HG03457 (cell line): ENCODE measurements around the gene PIGZ.

Experiments used
- ATAC-seq: cut with Tn5 transposase; IDR thresholded peaks from one replicate; pipeline ENCODE4 v1.9.1; 2021; ENCODE audit warnings: moderate number of reproducible peaks; ENCODE audit not compliant: unreplicated experiment

Gene PIGZ

GRCh38 chr3:196916995-196917394 lies 51.6 kb downstream of the PIGZ start:
- ATAC-seq: no peak

- ATAC-seq: no peak
Measured at GRCh38 chr3:196916221-196916620, 52.4 kb downstream of the PIGZ start.

- no peak for ATAC-seq
Measured at GRCh38 chr3:196915375-196915774, 53.3 kb downstream of the PIGZ start.

- no peak for ATAC-seq
Measured at GRCh38 chr3:196914866-196915265, 53.8 kb downstream of the PIGZ start.

GRCh38 chr3:196903740-196904139 lies 64.9 kb downstream of the PIGZ start:
- no peak for ATAC-seq

- ATAC-seq: no peak
Measured at GRCh38 chr3:196902296-196902695, 66.3 kb downstream of the PIGZ start.

GRCh38 chr3:196901768-196902167 lies 66.9 kb downstream of the PIGZ start:
- no peak for ATAC-seq
